Measurements from ENCODE around the gene WDFY4. TPM values are rescaled to one million over a fixed set of nuclear protein-coding genes. Genes with fewer than 3 reads are reported as not detected.

Gene WDFY4
- total and polyA plus RNA-seq, 9 of the 15 experiments (the other 6 are each of a cell fraction or from before 2014, with no cell fraction given) = 0.01 to 0.02 (median 0.01) TPM; not detected in 6

DNA sequence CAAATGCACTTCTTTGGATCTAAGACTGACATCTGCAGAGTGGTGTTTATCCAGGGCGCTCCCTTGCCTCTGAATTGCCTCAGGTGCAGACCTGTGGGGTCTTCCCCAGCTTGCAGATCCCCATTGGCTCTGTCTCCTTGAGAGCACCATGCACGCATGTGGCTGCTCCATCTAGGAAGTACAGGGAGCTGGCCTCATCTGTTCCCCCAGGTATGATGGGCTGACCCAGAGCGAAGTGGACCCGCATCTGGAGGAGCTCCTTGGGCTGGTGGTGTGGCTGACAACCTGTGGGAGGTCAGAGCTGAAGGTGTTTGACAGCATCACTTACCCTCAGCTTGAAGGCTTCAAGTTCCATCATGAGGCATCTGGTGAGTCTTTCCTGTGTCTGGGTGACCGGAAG lies 44.5 kb downstream of the WDFY4 start:
- Histone ChIP-seq H3K9me3 (replicated peaks; ENCODE audit: control insufficient read depth, insufficient read depth, low read depth, low read length) (no peaks in the 10 kb centered on the region), H3K4me3 (no peak overlapping the region), H3K9ac (ENCODE audit: insufficient read depth in 1 of 2, low read depth in 2 of 2, low read length in 2 of 2) (no peak overlapping the region), H3K79me2 (ENCODE audit: control insufficient read depth, insufficient read depth, low read length) (no peaks in the 10 kb centered on the region), H3K27me3 (ENCODE audit: control insufficient read depth in 2 of 2, insufficient read depth in 2 of 2, low read length in 2 of 2) (peaks cover 0 to 14% of the 10 kb centered on the region in 2 experiments; a peak in 2 of 5 replicates), H3K9me1 (ENCODE audit: control insufficient read depth, insufficient read depth, low read length) (no peaks in the 10 kb centered on the region), H2AFZ (ENCODE audit: low read depth, low read length) (no peak overlapping the region), H3K36me3 (ENCODE audit: control insufficient read depth, insufficient read depth, low read length) (no peaks in the 10 kb centered on the region), H3K27ac (ENCODE audit: extremely low read depth, low read depth, low read length) (no peak overlapping the region), H3K4me2 (ENCODE audit: insufficient read depth, low read length) (no peak overlapping the region), H4K20me1 (replicated peaks; ENCODE audit: control insufficient read depth, insufficient read depth, low read length) (no peaks in the 10 kb centered on the region; the same call in 1 of the 2 replicates), H3K4me1 (replicated peaks in 1 of 2; ENCODE audit: control insufficient read depth in 2 of 2, insufficient read depth in 2 of 2, low read length in 2 of 2) (no peaks in the 10 kb centered on the region)
- ChIA-PET POLR2A (no interaction called here), CTCF (ENCODE audit: low intra/inter-chr PET ratio) (no interaction called here)
- intact Hi-C loops (cut with micrococcal nuclease) = no loop called here
- WGBS (ENCODE audit: insufficient coverage, low coverage, missing lambda C conversion rate) = 2% methylated on average over 5 of the region's 5 CpGs
- ATAC-seq (no peak), DNase-seq (ENCODE audit: extremely low read depth in 1 of 4, low spot score in 3 of 4) (no peak), FAIRE-seq (no peak)
- BruUV-seq (replicated peaks) = no TSS peak
- in situ Hi-C loops (cut with MboI) = no loop called here
- TF ChIP-seq, protein P1, sequence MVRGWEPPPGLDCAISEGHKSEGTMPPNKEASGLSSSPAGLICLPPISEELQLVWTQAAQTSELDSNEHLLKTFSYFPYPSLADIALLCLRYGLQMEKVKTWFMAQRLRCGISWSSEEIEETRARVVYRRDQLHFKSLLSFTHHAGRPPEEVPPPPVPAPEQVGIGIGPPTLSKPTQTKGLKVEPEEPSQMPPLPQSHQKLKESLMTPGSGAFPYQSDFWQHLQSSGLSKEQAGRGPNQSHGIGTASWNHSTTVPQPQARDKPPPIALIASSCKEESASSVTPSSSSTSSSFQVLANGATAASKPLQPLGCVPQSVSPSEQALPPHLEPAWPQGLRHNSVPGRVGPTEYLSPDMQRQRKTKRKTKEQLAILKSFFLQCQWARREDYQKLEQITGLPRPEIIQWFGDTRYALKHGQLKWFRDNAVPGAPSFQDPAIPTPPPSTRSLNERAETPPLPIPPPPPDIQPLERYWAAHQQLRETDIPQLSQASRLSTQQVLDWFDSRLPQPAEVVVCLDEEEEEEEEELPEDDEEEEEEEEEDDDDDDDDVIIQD (CRISPR knock-in tag; IDR thresholded peaks at IDR 0.05) = no peak
- TF ChIP-seq ATF7 (IDR thresholded peaks at IDR 0.05) (no peak), BMI1 (IDR thresholded peaks at IDR 0.05; ENCODE audit: low read length) (no peak), POLR3G (IDR thresholded peaks at IDR 0.05; ENCODE audit: extremely low read depth, insufficient read length, insufficient replicate concordance) (no peak), NELFE (IDR thresholded peaks at IDR 0.05; ENCODE audit: insufficient read depth, insufficient read length) (no peak), GTF2A2 (tag; IDR thresholded peaks at IDR 0.05) (no peak)
- TF ChIP-seq, protein P2, sequence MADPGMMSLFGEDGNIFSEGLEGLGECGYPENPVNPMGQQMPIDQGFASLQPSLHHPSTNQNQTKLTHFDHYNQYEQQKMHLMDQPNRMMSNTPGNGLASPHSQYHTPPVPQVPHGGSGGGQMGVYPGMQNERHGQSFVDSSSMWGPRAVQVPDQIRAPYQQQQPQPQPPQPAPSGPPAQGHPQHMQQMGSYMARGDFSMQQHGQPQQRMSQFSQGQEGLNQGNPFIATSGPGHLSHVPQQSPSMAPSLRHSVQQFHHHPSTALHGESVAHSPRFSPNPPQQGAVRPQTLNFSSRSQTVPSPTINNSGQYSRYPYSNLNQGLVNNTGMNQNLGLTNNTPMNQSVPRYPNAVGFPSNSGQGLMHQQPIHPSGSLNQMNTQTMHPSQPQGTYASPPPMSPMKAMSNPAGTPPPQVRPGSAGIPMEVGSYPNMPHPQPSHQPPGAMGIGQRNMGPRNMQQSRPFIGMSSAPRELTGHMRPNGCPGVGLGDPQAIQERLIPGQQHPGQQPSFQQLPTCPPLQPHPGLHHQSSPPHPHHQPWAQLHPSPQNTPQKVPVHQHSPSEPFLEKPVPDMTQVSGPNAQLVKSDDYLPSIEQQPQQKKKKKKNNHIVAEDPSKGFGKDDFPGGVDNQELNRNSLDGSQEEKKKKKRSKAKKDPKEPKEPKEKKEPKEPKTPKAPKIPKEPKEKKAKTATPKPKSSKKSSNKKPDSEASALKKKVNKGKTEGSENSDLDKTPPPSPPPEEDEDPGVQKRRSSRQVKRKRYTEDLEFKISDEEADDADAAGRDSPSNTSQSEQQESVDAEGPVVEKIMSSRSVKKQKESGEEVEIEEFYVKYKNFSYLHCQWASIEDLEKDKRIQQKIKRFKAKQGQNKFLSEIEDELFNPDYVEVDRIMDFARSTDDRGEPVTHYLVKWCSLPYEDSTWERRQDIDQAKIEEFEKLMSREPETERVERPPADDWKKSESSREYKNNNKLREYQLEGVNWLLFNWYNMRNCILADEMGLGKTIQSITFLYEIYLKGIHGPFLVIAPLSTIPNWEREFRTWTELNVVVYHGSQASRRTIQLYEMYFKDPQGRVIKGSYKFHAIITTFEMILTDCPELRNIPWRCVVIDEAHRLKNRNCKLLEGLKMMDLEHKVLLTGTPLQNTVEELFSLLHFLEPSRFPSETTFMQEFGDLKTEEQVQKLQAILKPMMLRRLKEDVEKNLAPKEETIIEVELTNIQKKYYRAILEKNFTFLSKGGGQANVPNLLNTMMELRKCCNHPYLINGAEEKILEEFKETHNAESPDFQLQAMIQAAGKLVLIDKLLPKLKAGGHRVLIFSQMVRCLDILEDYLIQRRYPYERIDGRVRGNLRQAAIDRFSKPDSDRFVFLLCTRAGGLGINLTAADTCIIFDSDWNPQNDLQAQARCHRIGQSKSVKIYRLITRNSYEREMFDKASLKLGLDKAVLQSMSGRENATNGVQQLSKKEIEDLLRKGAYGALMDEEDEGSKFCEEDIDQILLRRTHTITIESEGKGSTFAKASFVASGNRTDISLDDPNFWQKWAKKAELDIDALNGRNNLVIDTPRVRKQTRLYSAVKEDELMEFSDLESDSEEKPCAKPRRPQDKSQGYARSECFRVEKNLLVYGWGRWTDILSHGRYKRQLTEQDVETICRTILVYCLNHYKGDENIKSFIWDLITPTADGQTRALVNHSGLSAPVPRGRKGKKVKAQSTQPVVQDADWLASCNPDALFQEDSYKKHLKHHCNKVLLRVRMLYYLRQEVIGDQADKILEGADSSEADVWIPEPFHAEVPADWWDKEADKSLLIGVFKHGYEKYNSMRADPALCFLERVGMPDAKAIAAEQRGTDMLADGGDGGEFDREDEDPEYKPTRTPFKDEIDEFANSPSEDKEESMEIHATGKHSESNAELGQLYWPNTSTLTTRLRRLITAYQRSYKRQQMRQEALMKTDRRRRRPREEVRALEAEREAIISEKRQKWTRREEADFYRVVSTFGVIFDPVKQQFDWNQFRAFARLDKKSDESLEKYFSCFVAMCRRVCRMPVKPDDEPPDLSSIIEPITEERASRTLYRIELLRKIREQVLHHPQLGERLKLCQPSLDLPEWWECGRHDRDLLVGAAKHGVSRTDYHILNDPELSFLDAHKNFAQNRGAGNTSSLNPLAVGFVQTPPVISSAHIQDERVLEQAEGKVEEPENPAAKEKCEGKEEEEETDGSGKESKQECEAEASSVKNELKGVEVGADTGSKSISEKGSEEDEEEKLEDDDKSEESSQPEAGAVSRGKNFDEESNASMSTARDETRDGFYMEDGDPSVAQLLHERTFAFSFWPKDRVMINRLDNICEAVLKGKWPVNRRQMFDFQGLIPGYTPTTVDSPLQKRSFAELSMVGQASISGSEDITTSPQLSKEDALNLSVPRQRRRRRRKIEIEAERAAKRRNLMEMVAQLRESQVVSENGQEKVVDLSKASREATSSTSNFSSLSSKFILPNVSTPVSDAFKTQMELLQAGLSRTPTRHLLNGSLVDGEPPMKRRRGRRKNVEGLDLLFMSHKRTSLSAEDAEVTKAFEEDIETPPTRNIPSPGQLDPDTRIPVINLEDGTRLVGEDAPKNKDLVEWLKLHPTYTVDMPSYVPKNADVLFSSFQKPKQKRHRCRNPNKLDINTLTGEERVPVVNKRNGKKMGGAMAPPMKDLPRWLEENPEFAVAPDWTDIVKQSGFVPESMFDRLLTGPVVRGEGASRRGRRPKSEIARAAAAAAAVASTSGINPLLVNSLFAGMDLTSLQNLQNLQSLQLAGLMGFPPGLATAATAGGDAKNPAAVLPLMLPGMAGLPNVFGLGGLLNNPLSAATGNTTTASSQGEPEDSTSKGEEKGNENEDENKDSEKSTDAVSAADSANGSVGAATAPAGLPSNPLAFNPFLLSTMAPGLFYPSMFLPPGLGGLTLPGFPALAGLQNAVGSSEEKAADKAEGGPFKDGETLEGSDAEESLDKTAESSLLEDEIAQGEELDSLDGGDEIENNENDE (IDR thresholded peaks at IDR 0.05; ENCODE audit: low read depth, low read length) = no peak
- TF ChIP-seq, protein P3, sequence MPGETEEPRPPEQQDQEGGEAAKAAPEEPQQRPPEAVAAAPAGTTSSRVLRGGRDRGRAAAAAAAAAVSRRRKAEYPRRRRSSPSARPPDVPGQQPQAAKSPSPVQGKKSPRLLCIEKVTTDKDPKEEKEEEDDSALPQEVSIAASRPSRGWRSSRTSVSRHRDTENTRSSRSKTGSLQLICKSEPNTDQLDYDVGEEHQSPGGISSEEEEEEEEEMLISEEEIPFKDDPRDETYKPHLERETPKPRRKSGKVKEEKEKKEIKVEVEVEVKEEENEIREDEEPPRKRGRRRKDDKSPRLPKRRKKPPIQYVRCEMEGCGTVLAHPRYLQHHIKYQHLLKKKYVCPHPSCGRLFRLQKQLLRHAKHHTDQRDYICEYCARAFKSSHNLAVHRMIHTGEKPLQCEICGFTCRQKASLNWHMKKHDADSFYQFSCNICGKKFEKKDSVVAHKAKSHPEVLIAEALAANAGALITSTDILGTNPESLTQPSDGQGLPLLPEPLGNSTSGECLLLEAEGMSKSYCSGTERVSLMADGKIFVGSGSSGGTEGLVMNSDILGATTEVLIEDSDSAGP (CRISPR knock-in tag; IDR thresholded peaks at IDR 0.05) = no peak
